ENCODE results near the gene CFAP77. TPM values are rescaled to one million over a fixed set of nuclear protein-coding genes. Genes with fewer than 3 reads are reported as not detected.

Gene CFAP77
- total and polyA plus RNA-seq, 10 of the 15 experiments (the other 5 are each of a cell fraction or from before 2014, with no cell fraction given): 0.33 TPM; not detected in 9

DNA sequence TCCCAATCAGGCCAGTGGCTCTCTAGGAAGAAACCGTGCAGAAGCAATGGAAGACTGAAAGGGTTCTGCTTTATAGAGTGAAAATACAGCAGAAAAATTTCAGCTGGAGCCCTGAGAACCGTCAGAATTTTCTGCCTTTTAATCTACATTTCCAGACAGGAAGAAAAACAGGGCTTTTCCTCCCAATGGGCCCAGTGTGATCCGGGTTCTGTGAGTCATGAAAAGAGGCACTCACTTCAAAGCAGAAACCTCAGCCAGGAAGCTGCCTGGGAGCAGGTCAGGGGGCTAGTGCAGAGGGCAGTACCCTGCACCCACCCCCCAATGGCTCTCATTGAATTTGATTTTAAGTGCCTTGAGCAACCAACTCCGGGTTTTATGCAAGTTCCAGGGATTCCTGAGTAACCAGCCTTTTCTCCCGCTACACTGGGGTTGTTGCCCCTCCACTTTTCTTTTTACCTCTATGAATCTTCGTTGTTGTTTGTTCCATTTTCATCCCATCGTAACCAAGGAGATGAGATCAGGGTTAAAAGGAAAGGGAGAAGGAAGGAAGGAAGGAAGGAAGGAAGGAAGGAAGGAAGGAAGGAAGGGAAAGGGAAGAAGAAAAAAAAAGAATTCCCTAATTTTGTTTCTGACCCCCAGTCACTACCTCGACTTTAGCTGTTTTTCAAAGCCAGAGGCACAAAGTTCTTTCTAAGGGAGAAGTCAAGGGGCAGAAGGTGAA lies 173.7 kb downstream of the CFAP77 start:
- no peak overlapping the region for H3K4me3 ChIP-seq
- BruUV-seq (replicated peaks): no TSS peak
- SMC1A ChIA-PET (ENCODE audit: uncharacterized antibody, unreplicated experiment): no interaction called here
- WGBS (ENCODE audit: insufficient coverage, insufficient replicate concordance, low lambda C conversion rate, missing lambda C conversion rate): 7% methylated on average over 8 of the region's 8 CpGs
- H2AFZ ChIP-seq (ENCODE audit: control insufficient read depth, low read depth, low read length): no peak overlapping the region
- no peak overlapping the region for H3K9ac ChIP-seq (ENCODE audit: control insufficient read depth, insufficient read depth, low read length)
- no peak for ATAC-seq
- FAIRE-seq: no peak
- H3K4me2 ChIP-seq (ENCODE audit: control insufficient read depth, insufficient read depth): no peak overlapping the region
- intact Hi-C loops (cut with micrococcal nuclease; ENCODE audit: unreplicated experiment): no loop called here
- no peaks in the 10 kb centered on the region for H3K9me3 ChIP-seq (replicated peaks; ENCODE audit: control insufficient read depth, insufficient read depth, low read length)
- H3K36me3 ChIP-seq (ENCODE audit: control insufficient read depth in 2 of 2, insufficient read depth in 2 of 2, low read length in 1 of 2): no peaks in the 10 kb centered on the region
- H3K4me1 ChIP-seq (ENCODE audit: control insufficient read depth, insufficient read depth, low read length): no peaks in the 10 kb centered on the region
- POLR2A ChIA-PET: no interaction called here
- H3K79me2 ChIP-seq (ENCODE audit: control insufficient read depth, insufficient read depth, low read length): no peaks in the 10 kb centered on the region
- CTCF ChIA-PET: no interaction called here
- H3K27me3 ChIP-seq (replicated peaks in 1 of 2; ENCODE audit: control insufficient read depth in 2 of 2, insufficient read depth in 2 of 2, low read length in 1 of 2): peaks cover 26 to 37% of the 10 kb centered on the region in 2 experiments
- RAD21 ChIA-PET (ENCODE audit: unreplicated experiment): no interaction called here
- DNase-seq (ENCODE audit: low read depth, low spot score): no peak
- H4K20me1 ChIP-seq (ENCODE audit: control insufficient read depth, insufficient read depth): peaks cover 5% of the 10 kb centered on the region
- in situ Hi-C loops (cut with MboI): no loop called here
- H3K27ac ChIP-seq (ENCODE audit: control insufficient read depth, insufficient read depth): no peak overlapping the region
- TF ChIP-seq ESRRA (IDR thresholded peaks at IDR 0.05; ENCODE audit: low read length) (no peak), MEF2A (IDR thresholded peaks at IDR 0.05; ENCODE audit: insufficient read depth, low read depth, low read length) (no peak), CEBPZ (IDR thresholded peaks at IDR 0.05; ENCODE audit: low read depth, low read length) (no peak), POLR2AphosphoS2 (IDR thresholded peaks at IDR 0.05; ENCODE audit: low read depth, low read length) (no peak), EED (IDR thresholded peaks at IDR 0.05; ENCODE audit: low read depth) (no peak), SKIL (IDR thresholded peaks at IDR 0.05; ENCODE audit: low read depth, poor library complexity, severe bottlenecking) (no peak), CHD1 (IDR thresholded peaks at IDR 0.05; ENCODE audit: low read depth, low read length) (no peak), POLR2A (IDR thresholded peaks at IDR 0.05; ENCODE audit: low read depth, low read length) (no peak), BMI1 (IDR thresholded peaks at IDR 0.05; ENCODE audit: borderline replicate concordance) (no peak), ZBED1 (IDR thresholded peaks at IDR 0.05; ENCODE audit: borderline replicate concordance) (no peak), RUNX3 (IDR thresholded peaks at IDR 0.05; ENCODE audit: low read length) (no peak), EP300 (IDR thresholded peaks at IDR 0.05; ENCODE audit: borderline replicate concordance in 1 of 2, control insufficient read depth in 1 of 2, low read depth in 2 of 2, low read length in 2 of 2) (no peak), KLF5 (IDR thresholded peaks at IDR 0.05; ENCODE audit: partially characterized antibody) (no peak), MTA2 (IDR thresholded peaks at IDR 0.05; ENCODE audit: low read depth) (no peak), BACH1 (IDR thresholded peaks at IDR 0.05; ENCODE audit: borderline replicate concordance) (no peak), POU2F2 (IDR thresholded peaks at IDR 0.05; ENCODE audit: borderline replicate concordance, low read depth, low read length) (no peak), STAT3 (IDR thresholded peaks at IDR 0.05; ENCODE audit: low read depth, low read length) (no peak), SMAD5 (IDR thresholded peaks at IDR 0.05; ENCODE audit: low read depth) (no peak)
- TF ChIP-seq, protein P1, sequence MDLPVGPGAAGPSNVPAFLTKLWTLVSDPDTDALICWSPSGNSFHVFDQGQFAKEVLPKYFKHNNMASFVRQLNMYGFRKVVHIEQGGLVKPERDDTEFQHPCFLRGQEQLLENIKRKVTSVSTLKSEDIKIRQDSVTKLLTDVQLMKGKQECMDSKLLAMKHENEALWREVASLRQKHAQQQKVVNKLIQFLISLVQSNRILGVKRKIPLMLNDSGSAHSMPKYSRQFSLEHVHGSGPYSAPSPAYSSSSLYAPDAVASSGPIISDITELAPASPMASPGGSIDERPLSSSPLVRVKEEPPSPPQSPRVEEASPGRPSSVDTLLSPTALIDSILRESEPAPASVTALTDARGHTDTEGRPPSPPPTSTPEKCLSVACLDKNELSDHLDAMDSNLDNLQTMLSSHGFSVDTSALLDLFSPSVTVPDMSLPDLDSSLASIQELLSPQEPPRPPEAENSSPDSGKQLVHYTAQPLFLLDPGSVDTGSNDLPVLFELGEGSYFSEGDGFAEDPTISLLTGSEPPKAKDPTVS (IDR thresholded peaks at IDR 0.05; ENCODE audit: low read depth, low read length): no peak
